HepG2 (cell line): ENCODE measurements around the gene ATXN2. TPM values are rescaled to one million over a fixed set of nuclear protein-coding genes. Genes with fewer than 3 reads are reported as not detected.

Experiments used
- ATF4 ChIP-seq, 2 experiments: fragments of 450-650 bp in 1 of 2; sonication (generic) in 1 of 2; formaldehyde crosslinking; IDR thresholded peaks; 2 replicates each; pipeline versions ENCODE4 v1.5.0 to v1.8.0; 2020 to 2022; ENCODE audit warnings: mild to moderate bottlenecking in 1 of 2, missing genetic modification reagents in 1 of 2
- ETV5 ChIP-seq: IDR thresholded peaks from 2 replicates; pipeline ENCODE4 v1.6.1; 2018; ENCODE audit warnings: missing biosample characterization, missing genetic modification reagents, inconsistent platforms, borderline replicate concordance
- FOSL2 ChIP-seq: sonication (generic); formaldehyde crosslinking; IDR thresholded peaks from 2 replicates; pipeline ENCODE4 v1.4.0; 2020; ENCODE audit warnings: missing genetic modification reagents
- FOXA3 ChIP-seq: IDR thresholded peaks from 2 replicates; pipeline ENCODE4 v1.6.1; 2016; ENCODE audit warnings: missing genetic modification reagents, missing compliant biosample characterization
- FOXP4 ChIP-seq: sonication (generic); formaldehyde crosslinking; IDR thresholded peaks from 2 replicates; pipeline ENCODE4 v1.4.0; 2020; ENCODE audit warnings: missing genetic modification reagents
- GATAD2A ChIP-seq: IDR thresholded peaks from 2 replicates; pipeline ENCODE4 v1.6.1; 2016
- GLI4 ChIP-seq: sonication (generic); formaldehyde crosslinking; IDR thresholded peaks from 2 replicates; pipeline ENCODE4 v1.5.1; 2020; ENCODE audit warnings: missing genetic modification reagents, mild to moderate bottlenecking, moderate library complexity, borderline replicate concordance
- JUND ChIP-seq: sonication (generic); formaldehyde crosslinking; IDR thresholded peaks from 2 replicates; pipeline ENCODE4 v1.8.0; 2022; ENCODE audit warnings: mild to moderate bottlenecking, missing genetic modification reagents
- MNT ChIP-seq: fragments of 450-650 bp; IDR thresholded peaks from 2 replicates; pipeline ENCODE4 v1.6.1; 2016
- NFKBIZ ChIP-seq: IDR thresholded peaks from 2 replicates; pipeline ENCODE4 v1.6.1; 2018; ENCODE audit warnings: missing genetic modification reagents, missing compliant biosample characterization
- PRDM4 ChIP-seq: sonication (generic); formaldehyde crosslinking; IDR thresholded peaks from 2 replicates; pipeline ENCODE4 v1.9.0; 2021; ENCODE audit warnings: missing genetic modification reagents, borderline replicate concordance
- RARA ChIP-seq: IDR thresholded peaks from 2 replicates; pipeline ENCODE4 v1.6.1; 2016; ENCODE audit warnings: missing genetic modification reagents, missing compliant biosample characterization
- SAP130 ChIP-seq: IDR thresholded peaks from 2 replicates; pipeline ENCODE4 v1.6.1; 2016; ENCODE audit warnings: low read depth
- TBX2 ChIP-seq: sonication (generic); formaldehyde crosslinking; IDR thresholded peaks from 2 replicates; pipeline ENCODE4 v1.5.0; 2020; ENCODE audit warnings: missing genetic modification reagents, mild to moderate bottlenecking, borderline replicate concordance
- TCF7 ChIP-seq: sonication (generic); IDR thresholded peaks from 2 replicates; pipeline ENCODE4 v1.6.1; 2016; ENCODE audit warnings: antibody characterized with exemption, low read depth
- TCF7L2 ChIP-seq: IDR thresholded peaks from 2 replicates; pipeline ENCODE4 v1.6.1; 2011; ENCODE audit warnings: mild to moderate bottlenecking, low read depth, low read length, moderate library complexity
- ZMYM3 ChIP-seq: sonication (generic); formaldehyde crosslinking; IDR thresholded peaks from 2 replicates; pipeline ENCODE4 v1.5.1; 2020; ENCODE audit warnings: mild to moderate bottlenecking, missing genetic modification reagents
- ZNF598 ChIP-seq: sonication (generic); formaldehyde crosslinking; IDR thresholded peaks from 2 replicates; pipeline ENCODE4 v1.5.1; 2020; ENCODE audit warnings: mild to moderate bottlenecking, missing genetic modification reagents, borderline replicate concordance
- polyA plus RNA-seq, 8 experiments: library from polyadenylated mRNA; depleted of rRNA in 3 of 8; stranded (reverse) in 7 of 8; unstranded in 1 of 8; fragments of >200 nt; fragmentation: Illumina TruSeq in 4 of 8; extraction: Trizol in 4 of 8; gene quantifications; 2 replicates each; pipeline versions ENCODE4 v1.2.1 to v1.2.3, GENCODE V29; 2011 to 2016; ENCODE audit warnings: low read depth in 4 of 8, missing spikeins in 1 of 8, mixed read lengths in 1 of 8; ENCODE audit not compliant: insufficient read depth in 1 of 8
- total RNA-seq, 5 experiments: library from RNA; depleted of rRNA; stranded (reverse); fragments of >200 nt; fragmentation: Illumina TruSeq; extraction: Trizol; gene quantifications; 2 replicates each; pipeline ENCODE4 v1.2.3, GENCODE V29; 2016; ENCODE audit warnings: low read depth in 1 of 5

ATXN2 gene
- total and polyA plus RNA-seq, 2 of the 13 experiments (the other 11 are each of a cell fraction or from before 2014, with no cell fraction given): 18.1 to 27.1 TPM

GRCh38 chr12:111578276-111578970 is 20.7 kb downstream of the ATXN2 start (continued):
- TF ChIP-seq MNT: no peak
- TF ChIP-seq ZMYM3 (CRISPR knock-in tag): peak; percentile 72
- 0 out of 2 replicates have a peak, but pooled peaks have one; percentile 20 for TF ChIP-seq TCF7
- peak; percentile 28; the same call in 1 of the 2 replicates for TF ChIP-seq RARA
- TF ChIP-seq ETV5 (CRISPR knock-in tag): peak; percentile 67; the same call in 1 of the 2 replicates
- peak; percentile 43; the same call in 1 of the 2 replicates for TF ChIP-seq TBX2 (CRISPR knock-in tag)
- TF ChIP-seq JUND: peak; percentile 57; the same call in 1 of the 2 replicates
- TF ChIP-seq ZNF598 (CRISPR knock-in tag): no peak
- TF ChIP-seq NFKBIZ (CRISPR knock-in tag): no peak
- TF ChIP-seq FOSL2: peak; percentile 94
- TF ChIP-seq ATF4 (CRISPR knock-in tag; IDR thresholded peaks at IDR 0.05): 0 out of 4 replicates have a peak, but pooled peaks of 1 of the 2 experiments have one; percentile 39
- peak; percentile 73 for TF ChIP-seq FOXA3 (CRISPR knock-in tag)
- TF ChIP-seq TCF7L2: no peak
- no peak for TF ChIP-seq GLI4
- TF ChIP-seq PRDM4 (CRISPR knock-in tag): no peak
- peak; percentile 53 for TF ChIP-seq SAP130 (CRISPR knock-in tag)
- TF ChIP-seq FOXP4 (CRISPR knock-in tag): peak; percentile 76
- peak; percentile 67; the same call in 1 of the 2 replicates for TF ChIP-seq GATAD2A (CRISPR knock-in tag)
